GM18507 (cell line): ENCODE results near the gene SETD9.
A peak's percentile ranks its signal among the peaks of the same experiment; 100 is the strongest.

Experiments
- DNase-seq: peaks from one replicate; pipeline ENCODE4 v3.0.0; 2011; ENCODE audit warnings: low read depth; ENCODE audit not compliant: insufficient read length; ENCODE audit errors: extremely low spot score
- FAIRE-seq: peaks from 2 replicates; lab custom pipeline; 2011; peaks lifted over from hg19 to GRCh38; lab: Jason Lieb, UNC

Gene SETD9

GRCh38 chr5:56919942-56920662 is 10.7 kb downstream of the SETD9 start:
- DNase-seq (no peak), FAIRE-seq (no peak)

GRCh38 chr5:56922922-56923321 is 13.5 kb downstream of the SETD9 start:
- DNase-seq (no peak), FAIRE-seq (no peak)

DNA sequence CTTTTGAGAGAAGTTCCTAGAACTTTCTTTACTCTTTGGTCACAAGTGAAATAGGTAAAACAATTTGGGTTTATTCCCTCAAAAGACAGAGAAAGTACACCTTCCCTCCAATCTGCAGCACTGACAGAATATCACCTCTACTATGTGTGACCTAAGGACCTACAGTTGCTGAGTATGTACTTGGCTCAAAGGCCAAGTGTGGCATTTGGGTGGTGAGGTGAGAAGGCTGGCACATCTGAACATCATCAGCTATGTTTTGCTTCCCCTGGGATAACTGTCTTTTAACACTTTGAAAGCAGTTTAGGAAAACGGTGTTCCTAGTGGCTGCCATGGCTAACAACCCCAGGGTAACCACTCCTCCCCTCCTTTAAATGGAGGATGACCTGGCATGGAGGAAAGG is 24.9 kb downstream of the SETD9 start:
- no peak for FAIRE-seq
- DNase-seq = no peak

DNA sequence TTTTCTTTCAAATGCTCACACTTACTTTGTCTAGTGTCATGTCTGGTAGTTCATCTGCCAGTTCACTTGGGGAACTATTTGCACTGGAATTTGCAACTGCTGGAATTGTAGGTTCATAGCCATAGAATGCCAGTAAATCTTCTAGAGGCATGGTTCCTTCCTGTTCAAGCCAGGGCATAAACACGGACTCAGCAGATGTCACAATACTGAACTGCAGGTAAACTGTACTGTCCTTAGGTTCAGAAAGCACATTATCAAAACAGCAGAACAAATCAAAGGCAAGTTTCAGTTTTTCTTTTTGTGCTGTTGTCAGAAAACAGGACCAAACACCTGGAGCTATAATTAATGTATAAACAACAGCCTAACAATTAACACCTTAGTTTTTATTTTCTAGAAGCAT is 29.5 kb downstream of the SETD9 start:
- FAIRE-seq = no peak

GRCh38 chr5:56941981-56942380 is 32.6 kb downstream of the SETD9 start:
- no peak for DNase-seq
- FAIRE-seq = no peak

More for the DNA sequence above, 29.5 kb downstream of the SETD9 start:
- no peak for DNase-seq

- FAIRE-seq (no peak), DNase-seq (no peak)
Measured at GRCh38 chr5:56947052-56947451, 37.7 kb downstream of the SETD9 start.

GRCh38 chr5:56950626-56951125 is 41.3 kb downstream of the SETD9 start:
- peak; percentile 38 for DNase-seq
- peak; percentile 59 for FAIRE-seq

DNA sequence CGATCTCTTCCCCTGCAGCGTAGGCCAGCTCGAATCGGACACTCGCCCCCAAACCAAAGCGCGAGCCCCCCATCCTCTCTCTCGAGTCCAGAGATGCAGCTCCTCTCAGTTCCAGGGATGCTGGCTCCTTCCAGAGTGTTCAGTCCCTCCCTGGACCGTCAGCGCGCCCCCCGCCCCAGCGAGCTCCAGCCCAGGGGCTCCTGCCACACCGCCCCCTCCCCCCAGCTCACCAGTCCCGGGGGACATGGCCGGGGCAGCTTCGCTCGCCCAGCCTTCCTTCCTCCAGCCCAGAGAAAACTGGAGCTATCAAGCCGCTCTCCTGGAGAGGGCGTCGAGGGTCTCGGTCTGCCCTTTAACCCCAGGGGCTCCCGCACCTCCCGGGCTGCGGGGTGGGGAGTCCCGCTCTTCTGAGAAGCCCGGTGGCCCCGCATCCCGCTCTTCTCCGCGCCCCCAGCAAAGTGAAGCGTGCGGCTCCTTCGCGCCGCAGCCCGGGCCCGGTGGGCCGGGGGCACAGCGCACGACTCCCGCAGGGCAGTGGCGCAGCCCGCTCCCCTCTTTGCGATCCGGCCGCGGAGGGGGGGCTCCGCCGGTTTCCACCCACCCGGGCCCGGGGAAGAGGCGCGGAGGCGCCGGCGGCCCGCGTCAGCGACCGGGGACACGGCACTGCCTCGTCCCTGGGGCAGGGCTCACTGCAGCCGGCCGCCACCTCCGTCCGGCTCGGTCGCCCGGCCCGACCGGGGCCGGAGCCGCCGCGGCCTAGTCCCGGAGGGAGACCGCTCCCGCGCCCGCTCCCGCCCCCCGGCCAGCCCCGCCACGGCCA is 41.9 kb downstream of the SETD9 start:
- FAIRE-seq (no peak), DNase-seq (peak; percentile 18)

DNA sequence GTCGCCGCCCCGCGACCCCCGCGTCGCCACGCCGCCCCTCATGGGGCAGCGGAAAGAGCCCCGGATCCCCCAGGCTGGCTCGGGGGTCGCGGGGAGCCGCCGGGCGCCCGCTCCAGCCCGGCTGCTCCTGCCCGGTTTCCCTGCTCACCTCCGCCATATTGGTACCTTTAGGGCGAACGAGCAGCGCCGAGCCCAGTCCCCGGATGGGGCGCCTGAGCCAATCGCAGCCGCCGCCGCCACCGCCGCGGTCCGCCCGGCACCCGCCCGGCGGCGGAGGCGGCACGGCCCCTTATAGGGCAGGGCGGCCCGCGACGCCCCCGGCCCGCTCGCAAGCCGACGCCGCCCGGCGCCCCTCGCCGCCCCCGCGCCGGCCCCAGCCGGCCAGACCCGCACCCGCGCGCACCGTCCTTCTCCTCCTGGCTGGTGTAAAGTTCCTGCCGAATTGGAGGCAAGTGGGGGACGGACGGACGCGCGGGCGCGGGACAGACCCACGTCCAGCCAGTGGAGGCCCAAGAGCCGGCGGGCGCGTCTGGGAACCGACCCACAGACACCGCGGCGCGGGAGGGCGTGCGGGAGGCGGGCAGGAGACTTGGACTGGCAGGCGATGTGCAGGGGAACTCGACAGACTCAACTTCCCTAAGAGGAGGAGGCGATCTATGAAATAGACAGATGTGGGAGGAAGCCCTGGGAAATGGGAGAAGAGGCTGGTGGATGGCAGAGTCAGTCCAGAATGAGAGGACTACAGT is 42.7 kb downstream of the SETD9 start, which contains the start of gene MIER3:
Gene MIER3 (minus strand): TSS at position 178 of the 746 bp plus-strand sequence. CDS start 21 bp downstream, at position 157.
- FAIRE-seq (peak; percentile 54), DNase-seq (peak; percentile 87)

DNA sequence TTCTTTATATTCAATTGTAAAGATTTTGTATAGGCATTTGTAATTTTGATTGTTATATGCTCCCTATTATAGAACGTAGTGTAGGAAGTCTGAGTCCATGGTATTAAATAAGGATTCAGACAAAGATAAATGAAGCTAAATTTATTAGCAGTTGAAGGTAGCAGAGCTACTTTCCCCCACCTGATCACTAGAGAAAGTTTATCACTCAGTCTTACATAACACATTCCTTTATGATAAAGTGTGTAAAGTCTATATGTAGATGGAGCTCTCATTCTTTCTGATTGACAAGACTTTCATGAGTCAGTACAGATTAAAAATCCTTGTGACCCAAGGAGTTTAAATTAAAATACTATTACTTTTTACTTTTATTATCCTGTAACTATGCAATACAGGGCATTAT is 44.9 kb downstream of the SETD9 start:
- FAIRE-seq (no peak), DNase-seq (no peak)

DNA sequence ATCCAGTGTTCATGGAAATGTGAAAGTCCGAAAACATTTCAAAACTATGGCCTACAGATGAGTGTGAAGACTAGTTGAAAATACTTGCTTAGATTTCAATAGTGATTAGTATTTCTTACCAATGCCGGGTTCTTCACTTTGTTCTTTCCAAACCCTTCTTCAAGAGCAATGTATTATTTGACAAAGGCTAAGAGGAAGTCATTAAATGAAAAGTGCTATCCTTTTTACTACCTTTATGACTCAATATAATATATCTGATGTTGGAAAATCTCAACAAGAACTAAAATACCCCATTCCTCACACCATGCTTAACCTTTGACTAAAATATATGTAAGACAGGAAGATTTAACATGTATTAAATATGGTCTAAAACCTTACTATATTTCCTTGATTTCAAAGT is 49.2 kb downstream of the SETD9 start:
- DNase-seq (no peak), FAIRE-seq (no peak)

GRCh38 chr5:56959326-56959725 is 49.9 kb downstream of the SETD9 start:
- DNase-seq (no peak), FAIRE-seq (no peak)

- DNase-seq (no peak), FAIRE-seq (no peak)
Measured at GRCh38 chr5:56961746-56962145, 52.4 kb downstream of the SETD9 start.

GRCh38 chr5:56962286-56962685 is 52.9 kb downstream of the SETD9 start:
- DNase-seq = no peak
- no peak for FAIRE-seq

DNA sequence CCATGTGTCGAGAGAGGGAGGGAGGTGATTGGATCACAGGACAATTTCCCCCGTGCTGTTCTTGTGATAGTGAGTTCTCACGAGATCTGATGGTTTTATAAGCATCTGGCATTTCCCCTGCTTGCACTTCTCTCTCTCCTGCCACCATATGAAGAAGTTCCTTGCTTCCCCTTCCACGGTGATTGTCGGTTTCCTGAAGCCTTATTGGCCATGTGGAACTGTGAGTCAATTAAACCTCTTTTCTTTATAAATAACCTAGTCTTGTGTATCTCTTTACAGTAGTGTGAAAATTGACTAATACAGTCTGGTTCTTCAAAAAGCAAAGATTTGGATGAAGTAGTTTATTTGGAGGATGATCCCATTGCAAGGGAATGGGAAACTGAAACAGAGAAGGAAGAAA is 53.9 kb downstream of the SETD9 start:
- DNase-seq (no peak), FAIRE-seq (no peak)

DNA sequence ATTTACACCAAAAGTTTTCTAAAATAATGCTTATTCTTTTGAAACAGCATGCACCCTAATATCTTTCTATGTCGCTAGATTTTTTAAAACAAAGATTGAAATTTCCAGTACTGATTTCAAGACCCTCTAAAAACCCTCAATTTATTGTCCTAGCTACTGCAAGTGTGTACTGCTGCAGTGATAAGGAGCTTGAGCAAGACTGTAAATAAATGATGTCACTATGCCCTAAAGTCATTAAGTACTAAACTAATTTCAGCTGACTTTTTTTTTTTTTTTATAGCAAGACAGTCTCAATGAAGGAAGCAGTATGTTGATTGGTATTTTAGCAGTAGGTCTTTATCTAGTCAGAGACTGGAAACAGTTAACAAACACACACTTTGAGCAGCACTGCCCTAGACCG is 54.8 kb downstream of the SETD9 start:
- FAIRE-seq (no peak), DNase-seq (no peak)
